HUDEP-2 (cell line): Measurements from ENCODE around the gene YPEL3.

Source experiments
- DNase-seq, 76 experiments: peaks; one replicate each; lab custom pipeline; 2025; ENCODE audit not compliant: unreplicated experiment in 76 of 76; lab: John Stamatoyannopoulos, UW

Gene YPEL3

GRCh38 chr16:30091474-30092372 lies 4.3 kb downstream of the YPEL3 start, which contains the start of gene TBX6:
Gene TBX6, minus strand, starts transcription at chr16:30091924. Its CDS starts 731 bp downstream, at chr16:30091193.
- peak in 74 of 76 experiments; percentile 38 to 94 (median 87) for DNase-seq

GRCh38 chr16:30090610-30091331 lies 5.2 kb downstream of the YPEL3 start:
- DNase-seq, result no peak

GRCh38 chr16:30088832-30089624 lies 7.0 kb downstream of the YPEL3 start:
- DNase-seq, result no peak

GRCh38 chr16:30088237-30088831 lies 7.7 kb downstream of the YPEL3 start:
- DNase-seq, result no peak

GRCh38 chr16:30087181-30087898 lies 8.7 kb downstream of the YPEL3 start:
- DNase-seq, result no peak

GRCh38 chr16:30086291-30087140 lies 9.5 kb downstream of the YPEL3 start:
- DNase-seq, result no peak

- no peak for DNase-seq
Observed at GRCh38 chr16:30085820-30086219, 10.2 kb downstream of the YPEL3 start.

GRCh38 chr16:30085247-30085646 lies 10.8 kb downstream of the YPEL3 start:
- no peak for DNase-seq

GRCh38 chr16:30084816-30085159 lies 11.2 kb downstream of the YPEL3 start:
- DNase-seq, result no peak

GRCh38 chr16:30084096-30084815 lies 11.8 kb downstream of the YPEL3 start:
- no peak for DNase-seq

GRCh38 chr16:30083216-30084055 lies 12.6 kb downstream of the YPEL3 start:
- DNase-seq, result no peak

GRCh38 chr16:30082545-30083090 lies 13.4 kb downstream of the YPEL3 start:
- no peak for DNase-seq

- no peak for DNase-seq
Observed at GRCh38 chr16:30079480-30079879, 16.5 kb downstream of the YPEL3 start.

GRCh38 chr16:30078744-30079143 lies 17.3 kb downstream of the YPEL3 start:
- no peak for DNase-seq

GRCh38 chr16:30077656-30078055 lies 18.4 kb downstream of the YPEL3 start:
- no peak for DNase-seq

- peak in 3 of 76 experiments; percentile 6 to 15 (median 12) for DNase-seq
Observed at GRCh38 chr16:30076276-30076791, 19.7 kb downstream of the YPEL3 start.
